C1 segment of cervical spinal cord (tissue), 14 donors: ENCODE data around the gene KCNMA1.

Source experiments
- DNase-seq, 14 donors: peaks; one replicate each; lab custom pipeline; 2025; lab: John Stamatoyannopoulos, UW

The KCNMA1 gene

DNA sequence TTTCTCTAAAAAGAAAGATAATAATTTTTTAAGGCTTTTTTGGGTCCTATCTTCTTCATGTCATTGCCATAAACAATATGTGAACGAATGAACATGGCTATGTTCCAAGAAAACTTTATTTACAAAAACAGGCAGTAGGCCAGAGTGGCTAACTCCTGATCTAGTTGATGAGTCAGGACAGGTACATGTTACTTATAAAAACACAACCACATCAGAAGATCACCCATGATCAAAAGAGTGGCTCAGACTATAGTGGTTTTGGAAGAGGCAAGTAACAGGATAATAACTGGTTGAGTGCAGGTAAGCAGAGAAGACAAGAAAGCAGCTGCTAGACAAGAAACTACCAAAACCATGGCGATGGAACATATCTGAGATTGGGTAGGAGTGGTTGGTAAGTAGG lies 468.7 kb downstream of the KCNMA1 start:
- no peak for DNase-seq

DNA sequence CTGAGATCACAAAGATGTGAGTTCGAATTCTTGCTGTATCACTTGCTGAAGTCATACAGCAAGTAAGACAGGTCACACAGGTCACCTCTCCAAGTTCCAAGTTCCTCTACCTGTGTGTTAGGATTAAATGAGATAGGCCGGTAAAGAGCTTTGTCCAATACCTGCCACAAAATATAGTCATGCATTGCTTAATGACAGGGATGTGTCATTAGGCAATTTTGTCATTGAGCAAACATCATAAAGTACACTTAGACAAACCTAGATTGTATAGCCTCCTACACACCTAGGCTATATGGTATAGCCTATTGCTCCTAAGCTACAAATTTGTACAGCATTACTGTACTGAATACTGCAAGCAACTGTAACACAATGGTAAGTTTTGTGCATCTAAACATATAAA lies 469.4 kb downstream of the KCNMA1 start:
- DNase-seq: no peak

DNA sequence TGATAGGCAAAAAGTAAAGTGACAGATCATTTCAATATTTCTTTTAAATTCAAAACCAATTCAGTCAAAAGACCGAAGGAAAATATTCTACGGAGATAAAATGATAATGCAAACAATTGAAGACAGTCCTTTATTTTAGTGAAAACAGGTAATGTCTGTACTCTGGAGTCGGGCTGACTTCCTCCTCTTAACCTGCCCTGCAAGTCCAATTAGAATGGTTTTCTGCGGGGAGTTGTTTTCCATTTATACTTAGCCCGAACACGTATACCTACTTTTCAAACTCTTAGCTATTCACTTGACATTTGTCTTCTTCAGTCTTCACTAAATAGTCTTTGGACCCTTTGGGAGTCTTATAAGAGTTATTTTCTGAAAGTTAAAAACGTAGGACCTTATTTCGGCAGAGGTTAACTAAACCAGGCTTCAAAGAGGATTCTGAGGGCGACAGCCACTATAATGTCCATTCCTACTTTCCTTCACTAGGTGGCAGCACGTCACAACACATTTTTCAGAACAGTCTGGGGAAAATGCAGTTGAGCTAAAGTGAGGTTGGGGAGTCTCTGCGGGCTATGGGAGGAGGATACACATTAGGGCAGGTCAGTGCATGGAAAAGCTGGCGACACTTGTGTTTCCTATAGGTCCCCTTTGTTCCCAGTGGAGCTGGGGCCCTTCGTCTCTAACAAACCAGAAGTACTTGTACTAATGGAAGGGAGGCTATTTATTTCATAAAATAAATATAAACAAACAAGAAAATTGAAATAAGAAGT lies 472.0 kb downstream of the KCNMA1 start:
- peak in 7 of 14 donors; percentile 4 to 31 (median 17) for DNase-seq

DNA sequence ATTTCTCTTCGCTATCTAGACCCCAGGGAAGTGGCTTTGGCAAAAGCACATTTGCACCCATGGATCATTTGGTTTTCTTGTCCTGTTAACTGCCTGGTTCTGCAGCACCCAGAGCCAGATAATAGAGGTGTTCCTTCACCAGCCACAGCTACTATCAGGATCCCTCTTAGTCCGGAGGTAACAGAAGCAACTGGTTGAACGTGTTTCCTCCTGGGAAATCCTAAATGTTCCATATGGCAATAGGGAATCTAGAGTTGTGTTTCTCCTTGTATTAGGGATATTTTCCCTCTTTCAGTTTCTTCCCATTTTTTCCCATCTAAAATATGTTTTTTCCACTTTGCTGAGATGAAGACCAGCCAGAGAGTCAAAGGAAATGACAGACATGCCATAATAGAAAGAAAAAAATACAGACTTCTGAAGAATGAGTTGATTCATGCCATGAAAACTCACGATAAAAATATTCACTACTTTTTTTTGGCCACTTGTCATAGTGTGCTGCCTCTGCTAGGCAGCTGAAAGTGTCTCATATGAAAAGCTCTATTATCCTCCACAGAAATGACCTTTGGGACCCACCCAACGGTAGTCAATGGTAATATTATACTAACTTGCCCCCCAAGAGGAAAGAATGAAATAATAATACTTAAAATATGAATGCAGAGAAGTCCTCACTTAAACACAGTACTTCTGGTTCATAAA lies 472.8 kb downstream of the KCNMA1 start:
- no peak for DNase-seq

DNA sequence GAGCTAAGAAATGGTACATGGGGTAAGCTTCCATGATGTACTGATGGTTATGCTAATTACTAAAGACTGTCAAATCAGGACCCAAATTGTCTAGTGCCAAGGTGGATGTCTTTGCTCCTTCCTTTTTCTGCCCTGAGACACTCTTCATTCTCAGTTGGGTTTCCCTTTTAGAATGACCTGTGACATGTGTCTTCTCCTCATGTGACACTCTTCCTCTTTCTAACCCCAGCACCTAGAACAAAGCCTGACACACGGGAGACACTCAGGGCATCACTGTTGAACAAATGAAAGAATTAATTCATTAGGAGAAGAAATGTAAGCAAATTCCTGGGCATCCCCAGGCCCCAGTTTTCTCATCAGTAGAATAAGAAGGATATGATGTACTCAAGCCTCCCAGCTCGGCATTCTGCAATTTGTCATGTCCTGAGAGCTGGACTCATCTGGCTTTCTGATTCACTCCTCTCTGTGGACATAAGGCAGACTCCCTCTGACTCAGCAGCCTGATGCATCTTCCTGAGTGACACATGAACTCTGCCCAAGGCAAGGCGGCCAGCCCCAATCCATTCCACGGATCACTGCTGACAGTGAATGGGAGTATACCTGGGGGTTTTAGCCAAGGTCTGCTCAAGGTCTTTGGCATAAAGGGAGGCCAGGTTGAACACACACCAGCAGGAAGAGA lies 473.8 kb downstream of the KCNMA1 start:
- DNase-seq: peak in 2 of 14 donors; percentile 11 to 18

DNA sequence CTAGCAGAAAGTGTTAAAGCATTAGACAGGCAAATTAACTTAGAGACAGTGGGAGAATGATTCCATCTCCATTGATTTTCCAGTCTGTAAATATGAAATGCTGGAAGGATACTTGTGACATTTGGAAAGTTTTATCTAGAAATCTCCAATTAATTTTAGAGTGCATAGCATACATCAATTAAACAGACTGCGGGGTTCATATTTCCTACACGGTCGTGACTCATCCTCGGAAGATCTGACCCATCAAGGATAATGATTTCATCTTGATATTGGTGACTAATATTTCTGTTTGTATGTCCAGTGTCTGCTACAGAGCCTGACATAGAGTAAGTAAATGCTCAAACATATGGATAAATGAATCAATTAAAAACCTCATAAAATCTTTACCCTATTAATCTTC lies 474.9 kb downstream of the KCNMA1 start:
- no peak for DNase-seq

DNA sequence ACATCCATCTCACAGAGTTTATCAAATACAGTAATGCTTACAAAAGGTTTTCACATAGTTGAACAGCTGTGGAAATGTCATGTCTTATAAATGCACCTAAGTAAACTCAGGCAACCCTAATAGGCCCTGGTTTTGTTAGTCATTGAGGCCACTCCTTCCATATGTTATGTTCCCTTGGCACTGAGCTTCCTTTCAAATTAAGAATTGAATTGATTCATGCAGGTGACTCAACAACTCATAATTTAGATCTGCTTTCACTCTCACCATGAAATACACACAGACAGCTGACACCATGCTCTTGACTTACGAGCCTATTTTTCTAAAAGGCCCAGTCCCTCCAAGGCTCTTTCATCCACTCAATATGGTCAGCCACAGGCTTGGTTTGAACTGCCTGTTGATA lies 476.9 kb downstream of the KCNMA1 start:
- DNase-seq: no peak

DNA sequence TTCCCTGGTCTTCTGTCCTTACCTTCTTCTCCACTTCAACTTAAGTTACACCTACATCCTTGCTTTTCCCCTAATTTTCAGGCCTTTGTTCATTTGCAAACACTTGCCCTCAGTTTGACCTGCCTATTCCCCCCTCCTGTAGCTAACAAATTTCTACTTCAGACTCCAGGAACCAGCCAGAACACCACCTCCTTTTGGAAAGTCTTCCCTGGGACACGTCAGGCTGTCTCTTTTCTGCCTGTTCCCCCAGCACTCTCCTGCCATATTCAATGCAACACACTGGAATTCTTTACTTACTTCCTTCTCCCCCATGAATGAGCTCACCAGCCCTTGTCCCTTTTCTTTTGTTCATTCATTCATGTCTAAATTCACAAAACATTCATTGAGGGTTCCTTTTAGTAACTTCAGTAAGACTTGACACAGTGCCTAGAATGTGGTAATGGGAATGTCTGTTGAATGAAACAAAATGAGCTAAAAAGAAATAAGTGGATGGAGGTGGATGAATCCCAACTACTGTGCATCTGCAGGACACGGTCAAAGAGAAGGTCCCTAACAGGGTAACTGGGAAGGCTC lies 478.0 kb downstream of the KCNMA1 start:
- peak in 2 of 14 donors; percentile 18 to 31 for DNase-seq

DNA sequence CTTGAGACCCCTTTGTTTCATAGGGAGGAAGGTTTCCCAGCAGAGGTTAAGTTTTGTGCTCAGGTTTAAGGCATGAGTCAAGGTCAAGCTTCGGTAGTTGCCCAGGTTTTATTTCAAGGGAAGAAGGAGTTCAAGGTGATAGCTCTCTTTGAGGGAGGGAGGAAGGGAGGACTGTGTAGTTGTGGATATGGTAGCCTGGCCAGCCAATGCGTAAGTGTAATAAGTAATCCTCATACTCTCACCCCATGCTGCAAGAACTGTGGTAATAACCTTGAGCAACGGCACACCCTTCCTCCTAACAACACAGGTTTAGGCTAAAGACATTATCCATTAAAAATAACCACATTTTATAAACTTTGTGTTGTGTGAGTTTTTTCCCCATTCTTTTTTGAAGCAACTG lies 478.9 kb downstream of the KCNMA1 start:
- DNase-seq: no peak

DNA sequence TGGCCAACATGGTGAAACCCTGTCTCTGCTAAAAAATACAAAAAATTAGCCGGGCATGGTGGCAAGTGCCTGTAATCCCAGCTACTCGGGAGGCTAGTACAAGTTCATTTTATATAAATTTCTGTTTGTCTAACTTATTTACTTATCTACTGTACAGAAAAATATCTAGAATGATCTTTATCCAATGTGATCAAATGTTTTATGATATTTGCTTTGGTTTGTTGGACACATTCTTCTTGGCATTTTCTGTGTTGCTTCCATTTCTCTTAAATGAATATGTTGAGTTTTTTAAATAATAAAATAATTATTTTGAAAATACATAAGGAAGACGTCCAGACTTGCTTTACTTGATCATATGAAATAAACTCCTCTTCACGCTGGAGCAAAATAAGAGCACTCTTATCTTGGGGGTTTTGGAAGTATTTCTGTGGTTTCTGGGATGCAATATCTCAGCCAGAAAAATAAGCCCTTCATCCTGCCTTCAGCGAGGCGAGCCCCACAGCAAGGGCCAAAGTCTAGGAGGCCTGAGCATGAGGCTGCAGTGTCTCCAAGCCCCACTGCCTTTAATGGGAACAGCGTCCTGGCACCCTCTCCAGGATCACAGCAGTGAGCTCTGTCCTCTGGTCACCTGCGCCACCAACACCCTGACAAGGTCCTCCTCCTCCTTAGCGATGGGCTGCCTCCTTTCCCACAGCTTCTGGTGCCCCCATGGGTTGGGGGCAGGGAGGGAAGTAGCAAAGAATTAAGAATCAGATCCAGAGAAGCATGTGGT lies 480.2 kb downstream of the KCNMA1 start:
- no peak for DNase-seq

DNA sequence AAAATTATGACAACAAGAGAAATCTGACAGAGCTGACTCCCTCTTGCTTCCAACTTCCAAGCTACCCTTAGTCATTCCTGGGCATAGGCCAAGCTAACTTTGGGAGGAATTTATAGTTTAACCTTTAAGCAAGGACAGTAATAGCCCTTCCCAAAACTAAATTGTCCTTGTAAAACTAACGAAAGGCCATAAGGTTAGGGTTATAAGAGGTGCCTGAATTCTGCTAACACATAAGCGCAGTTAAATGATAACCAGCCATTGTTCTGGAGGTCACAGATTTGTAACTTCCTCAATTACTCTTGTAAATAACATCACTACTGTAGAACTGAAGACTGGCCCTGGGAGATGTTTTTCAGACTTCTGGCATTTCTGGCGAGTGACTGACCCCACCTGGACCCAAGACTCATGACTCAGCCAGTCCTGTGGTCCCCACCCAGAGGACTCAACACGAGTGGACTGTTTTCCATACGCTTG lies 481.2 kb downstream of the KCNMA1 start:
- no peak for DNase-seq

DNA sequence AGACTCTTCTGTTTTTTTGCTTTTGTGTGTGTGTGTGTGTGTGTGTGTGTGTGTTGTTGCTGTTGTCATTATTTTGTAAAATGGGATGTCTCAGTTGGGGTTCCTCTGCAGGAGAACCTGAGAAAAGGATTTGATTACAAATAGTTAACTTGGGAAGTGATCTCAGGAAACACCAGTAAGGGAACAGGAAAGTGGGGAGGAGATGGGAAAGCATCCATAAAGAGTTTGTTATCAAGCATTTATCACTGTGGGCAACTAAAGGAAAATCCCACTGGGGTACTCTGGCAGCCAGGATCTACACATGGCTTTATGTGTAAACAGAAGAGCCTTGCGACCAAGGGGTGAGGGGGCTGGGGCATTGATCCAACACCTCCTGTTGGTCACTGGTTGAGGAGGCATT lies 485.4 kb downstream of the KCNMA1 start:
- no peak for DNase-seq

DNA sequence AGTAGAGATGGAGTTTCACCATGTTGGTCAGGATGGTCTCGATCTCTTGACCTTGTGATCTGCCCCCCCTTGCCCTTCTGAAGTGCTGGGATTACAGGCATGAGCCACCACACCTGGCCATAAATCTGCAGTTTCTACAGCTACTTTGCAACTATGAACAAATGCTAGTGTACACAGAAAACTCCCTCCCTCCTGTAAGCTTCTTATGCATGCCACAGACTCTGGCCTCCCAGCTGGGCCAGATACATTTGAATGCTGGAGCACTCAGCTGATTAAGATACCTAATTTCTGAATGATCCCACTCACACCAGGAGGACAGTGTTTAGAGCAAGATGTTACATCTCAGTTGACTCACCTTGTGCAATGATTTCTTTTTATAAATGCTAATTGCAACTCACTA lies 486.2 kb downstream of the KCNMA1 start:
- no peak for DNase-seq

DNA sequence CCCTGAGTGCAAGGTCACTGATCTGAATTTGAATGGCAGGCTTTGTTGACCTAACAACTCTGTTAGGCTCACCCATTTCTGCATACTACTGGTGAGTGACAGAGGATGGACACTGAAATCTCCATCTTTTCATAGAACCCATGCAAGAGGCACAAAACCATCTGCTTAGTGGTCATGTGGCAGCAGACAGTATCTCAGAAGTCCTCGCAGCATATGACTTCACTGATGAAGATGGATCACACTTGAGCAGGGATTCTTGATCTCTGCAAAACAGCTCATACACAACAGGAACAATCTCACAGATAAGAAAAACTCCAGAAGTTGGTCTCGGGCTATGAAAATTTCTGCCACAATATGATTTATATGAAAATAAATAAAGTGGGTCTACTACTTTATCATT lies 487.9 kb downstream of the KCNMA1 start:
- DNase-seq: no peak

DNA sequence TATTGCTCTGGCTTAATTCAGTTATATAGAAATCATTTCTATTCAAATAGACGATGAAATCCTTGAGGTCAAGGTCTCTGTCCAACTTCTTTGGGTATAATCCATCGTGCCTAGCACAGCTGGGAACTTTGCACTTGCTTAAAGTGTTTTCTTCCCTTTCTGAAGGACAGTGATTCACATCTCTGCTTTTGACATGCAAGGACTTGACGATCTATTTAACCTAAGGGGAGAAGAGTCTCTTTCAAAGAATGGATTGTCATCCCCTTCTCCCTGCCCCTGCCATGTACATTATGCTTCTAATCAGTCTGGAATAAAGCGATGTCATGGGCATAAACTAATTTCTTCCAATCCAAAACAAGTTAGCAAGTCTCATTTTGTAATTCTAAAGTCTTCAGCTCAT lies 488.6 kb downstream of the KCNMA1 start:
- no peak for DNase-seq

DNA sequence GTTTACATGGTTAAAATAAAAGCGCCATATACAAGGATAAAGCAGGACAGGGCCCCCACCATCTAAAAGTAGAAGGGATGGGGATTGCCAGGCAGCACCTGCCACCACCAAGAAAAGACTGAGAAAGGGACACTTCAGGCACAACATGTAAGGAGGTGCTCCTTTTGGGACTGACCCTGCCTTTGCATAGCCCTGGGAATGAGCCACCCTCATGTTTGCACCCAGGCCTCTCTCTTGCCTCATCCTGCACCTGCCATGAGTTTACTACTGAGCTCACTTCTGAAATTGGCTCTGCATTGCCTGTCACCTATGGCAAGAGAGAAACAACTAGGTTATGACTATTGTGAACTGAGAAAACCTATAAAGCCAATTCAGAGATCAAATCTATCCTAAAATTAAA lies 489.7 kb downstream of the KCNMA1 start:
- DNase-seq: no peak

DNA sequence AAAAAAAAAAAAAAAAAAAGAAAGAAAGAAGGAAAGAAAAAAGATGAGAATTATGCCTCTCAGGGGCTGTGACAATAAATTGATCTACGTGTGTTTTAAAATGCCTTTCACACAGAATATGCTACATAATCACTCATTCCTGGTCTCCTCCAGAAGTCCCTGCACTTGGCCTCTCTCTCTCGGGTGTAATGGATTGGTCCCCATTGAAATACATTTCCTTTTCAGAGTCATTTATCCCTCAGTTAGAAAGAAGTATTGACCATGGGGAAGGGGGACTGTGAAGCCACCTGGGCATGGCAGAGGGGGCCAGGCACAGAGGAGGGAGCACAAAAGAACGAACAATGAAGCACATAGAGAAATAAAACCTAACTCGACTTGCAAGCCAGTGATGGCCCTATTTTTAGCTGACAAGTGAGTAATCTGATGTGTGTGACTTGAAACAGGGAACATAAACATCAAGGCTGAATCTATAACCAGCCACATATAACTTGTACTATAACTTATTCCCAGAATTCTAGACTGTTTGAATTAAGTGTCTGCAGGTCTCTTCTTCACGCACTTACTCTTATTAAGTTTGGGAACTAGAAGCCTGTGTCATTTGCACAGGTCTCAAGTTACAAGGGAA lies 490.8 kb downstream of the KCNMA1 start:
- DNase-seq: no peak

DNA sequence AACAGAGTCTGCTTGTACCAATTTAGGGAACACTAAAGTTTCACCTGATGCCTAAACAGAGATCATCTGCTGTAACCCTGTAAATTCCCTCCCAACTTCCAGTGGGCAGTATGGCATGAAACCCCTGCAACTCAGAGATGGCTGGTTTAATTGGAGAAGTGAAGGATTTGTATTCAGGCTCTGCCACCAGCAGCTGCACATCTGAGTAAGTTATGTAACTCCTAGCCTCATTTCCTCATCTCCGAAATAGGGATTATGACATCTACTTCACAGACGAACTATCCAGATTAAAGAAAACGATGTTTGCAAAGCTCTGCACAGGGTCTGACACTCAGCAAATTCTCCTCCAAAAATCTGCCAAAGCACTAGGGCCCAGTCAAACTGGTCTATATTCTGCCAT lies 493.0 kb downstream of the KCNMA1 start:
- no peak for DNase-seq

DNA sequence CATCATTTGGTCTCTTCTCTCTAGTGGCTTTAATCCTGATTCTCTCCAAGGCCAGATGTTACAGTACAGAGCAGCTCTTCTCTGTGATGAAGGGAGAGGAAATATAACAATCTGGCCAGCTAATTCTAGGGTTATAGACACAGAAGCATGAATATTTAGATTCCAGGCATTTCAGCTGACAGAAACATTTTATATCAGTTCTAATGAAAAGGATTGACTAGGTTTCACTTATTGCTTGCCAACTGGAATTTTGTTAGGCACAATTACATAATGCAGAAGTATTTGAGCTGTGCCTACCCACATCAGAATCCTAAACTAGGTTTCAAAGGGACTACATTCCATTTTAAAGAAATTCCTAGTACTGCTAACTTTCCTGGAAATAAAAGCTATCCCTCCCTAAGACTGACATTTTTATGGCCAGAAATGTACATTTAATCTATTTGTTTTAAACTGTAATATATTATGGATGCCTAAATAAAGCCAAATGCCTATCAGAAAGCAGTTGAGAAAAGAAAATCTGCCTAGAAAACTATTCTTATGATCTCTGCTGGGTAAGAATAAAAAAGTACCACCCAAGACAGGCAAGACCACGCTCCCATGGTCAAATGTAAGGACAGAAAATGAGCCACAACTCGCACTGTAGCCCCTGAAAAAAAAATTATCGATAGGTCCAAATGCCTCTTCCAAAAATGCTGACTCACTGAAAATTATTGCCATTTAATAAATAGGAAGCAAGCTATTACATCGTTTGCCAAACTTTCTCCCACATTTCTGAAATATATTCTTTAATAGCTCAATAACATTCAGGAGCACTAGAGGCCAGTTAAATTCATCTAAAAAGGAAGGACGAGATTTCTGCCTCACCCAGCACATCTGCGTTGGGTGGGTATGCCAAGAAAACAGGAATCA lies 498.1 kb downstream of the KCNMA1 start:
- DNase-seq: no peak

DNA sequence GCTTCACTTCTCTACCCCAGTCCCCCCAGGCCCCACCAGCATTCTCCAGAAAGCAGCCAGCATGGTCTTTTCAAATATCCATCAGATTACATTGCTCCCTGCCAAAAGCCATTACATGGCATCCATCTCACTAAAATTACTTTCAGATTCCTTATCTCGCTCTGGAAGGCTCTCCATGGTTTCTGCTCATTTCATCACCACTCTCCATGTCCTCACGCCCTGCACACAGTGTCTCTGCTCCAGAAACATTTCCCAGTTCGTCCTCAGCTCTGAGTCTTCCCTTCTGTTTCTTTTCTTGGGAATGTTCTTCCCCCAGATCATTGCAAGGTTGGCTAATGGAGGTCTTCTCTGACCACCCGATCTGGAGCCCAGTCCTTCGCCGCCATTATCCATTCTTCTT lies 499.1 kb downstream of the KCNMA1 start:
- DNase-seq: no peak
